ENCODE data around the gene GPRC5C. TPM values are rescaled to one million over a fixed set of nuclear protein-coding genes. Genes with fewer than 3 reads are reported as not detected.

Gene GPRC5C
- total and polyA plus RNA-seq, 2 donors (not counting 1 experiment from before 2014, with no cell fraction given): 0.66 to 1.1 TPM

- Histone ChIP-seq H2AFZ (ENCODE audit: insufficient read depth, low read depth, low read length, poor library complexity, severe bottlenecking) (no peak overlapping the region), H3K27me3 (replicated peaks in 1 of 4; ENCODE audit: control extremely low read depth in 1 of 4, control insufficient read depth in 3 of 4, insufficient read depth in 4 of 4, low read length in 3 of 4) (peaks cover 0 to 27% (median 8%) of the 10 kb centered on the region in 4 experiments), H3K4me2 (replicated peaks; ENCODE audit: low read depth, low read length, poor library complexity, severe bottlenecking) (no peak overlapping the region), H3K4me1 (ENCODE audit: control insufficient read depth in 2 of 2, insufficient read depth in 2 of 2, low read length in 2 of 2) (peaks cover 11 to 15% of the 10 kb centered on the region in 2 donors), H3K27ac (ENCODE audit: low read length in 2 of 2) (no peak overlapping the region), H3K9ac (ENCODE audit: low read length) (no peak overlapping the region), H3K79me2 (ENCODE audit: control insufficient read depth, insufficient read depth, low read length) (no peaks in the 10 kb centered on the region), H3K4me3 (ENCODE audit: control extremely low read depth in 1 of 5, extremely low read depth in 1 of 5, insufficient read depth in 1 of 5, low read depth in 2 of 5, low read length in 4 of 5) (no peak overlapping the region), H3K9me3 (ENCODE audit: control extremely low read depth in 1 of 3, control insufficient read depth in 2 of 3, insufficient read depth in 1 of 3, low read length in 2 of 3) (peaks cover 0 to 8% (median 0%) of the 10 kb centered on the region in 3 donors), H4K20me1 (ENCODE audit: control insufficient read depth, insufficient read depth, low read length, poor library complexity, severe bottlenecking) (no peaks in the 10 kb centered on the region), H3K36me3 (replicated peaks in 1 of 2; ENCODE audit: control extremely low read depth in 1 of 2, control insufficient read depth in 1 of 2, extremely low read depth in 1 of 2, insufficient read depth in 2 of 2, low read length in 1 of 2) (no peaks in the 10 kb centered on the region)
- ChIA-PET CTCF (interaction anchor here (0.7 to 1.3 kb wide), 2 partner anchors 72 to 88 kb away, joined by 3 to 4 read pairs; no protein-coding TSS in a partner anchor), POLR2A (no interaction called here)
- Mint-ChIP-seq H3K4me1 (peaks cover 4% of the 10 kb centered on the region), H3K27ac (no peak overlapping the region), H3K27me3 (peaks cover 33% of the 10 kb centered on the region), H3K4me3 (no peak overlapping the region), H3K9me3 (ENCODE audit: insufficient read depth) (no peaks in the 10 kb centered on the region)
- no peak for TF ChIP-seq EZH2 (IDR thresholded peaks at IDR 0.05; ENCODE audit: borderline replicate concordance, insufficient read depth, low read depth, low read length, poor library complexity, severe bottlenecking)
- TF ChIP-seq CTCF (IDR thresholded peaks at IDR 0.05): no peak
- WGBS (ENCODE audit: insufficient coverage): 86% methylated on average over 3 of the region's 6 CpGs
- intact Hi-C loops (cut with micrococcal nuclease): no loop called here
- no peak for ATAC-seq (ENCODE audit: low read depth)
- no peak for DNase-seq
These were observed 19.7 kb downstream of the GPRC5C start for GRCh38 chr17:74451557-74451956.

- WGBS (ENCODE audit: insufficient coverage): 59% methylated on average over 13 of the region's 16 CpGs
- Histone ChIP-seq H4K20me1 (ENCODE audit: control insufficient read depth, insufficient read depth, low read length, poor library complexity, severe bottlenecking) (no peaks in the 10 kb centered on the region), H3K9me3 (ENCODE audit: control extremely low read depth in 1 of 3, control insufficient read depth in 2 of 3, insufficient read depth in 1 of 3, low read length in 2 of 3) (peaks cover 0 to 8% (median 0%) of the 10 kb centered on the region in 3 donors), H3K4me2 (replicated peaks; ENCODE audit: low read depth, low read length, poor library complexity, severe bottlenecking) (no peak overlapping the region), H3K4me1 (ENCODE audit: control insufficient read depth in 2 of 2, insufficient read depth in 2 of 2, low read length in 2 of 2) (peaks cover 11 to 15% of the 10 kb centered on the region in 2 donors), H3K9ac (ENCODE audit: low read length) (no peak overlapping the region), H3K4me3 (ENCODE audit: control extremely low read depth in 1 of 5, extremely low read depth in 1 of 5, insufficient read depth in 1 of 5, low read depth in 2 of 5, low read length in 4 of 5) (no peak overlapping the region), H3K36me3 (replicated peaks in 1 of 2; ENCODE audit: control extremely low read depth in 1 of 2, control insufficient read depth in 1 of 2, extremely low read depth in 1 of 2, insufficient read depth in 2 of 2, low read length in 1 of 2) (no peaks in the 10 kb centered on the region), H3K27me3 (replicated peaks in 1 of 4; ENCODE audit: control extremely low read depth in 1 of 4, control insufficient read depth in 3 of 4, insufficient read depth in 4 of 4, low read length in 3 of 4) (peaks cover 0 to 28% (median 8%) of the 10 kb centered on the region in 4 experiments), H3K79me2 (ENCODE audit: control insufficient read depth, insufficient read depth, low read length) (no peaks in the 10 kb centered on the region), H2AFZ (ENCODE audit: insufficient read depth, low read depth, low read length, poor library complexity, severe bottlenecking) (no peak overlapping the region), H3K27ac (ENCODE audit: low read length in 2 of 2) (no peak overlapping the region)
- no peak for TF ChIP-seq CTCF (IDR thresholded peaks at IDR 0.05)
- no peak for TF ChIP-seq EZH2 (IDR thresholded peaks at IDR 0.05; ENCODE audit: borderline replicate concordance, insufficient read depth, low read depth, low read length, poor library complexity, severe bottlenecking)
- POLR2A ChIA-PET: no interaction called here
- intact Hi-C loops (cut with micrococcal nuclease): no loop called here
- peaks cover 4% of the 10 kb centered on the region for H3K4me1 Mint-ChIP-seq
- peak overlapping the region; percentile 45 for H3K4me3 Mint-ChIP-seq
- ATAC-seq (ENCODE audit: low read depth) (no peak), DNase-seq (no peak)
- H3K27me3 Mint-ChIP-seq: peaks cover 30% of the 10 kb centered on the region
- no peak overlapping the region for H3K27ac Mint-ChIP-seq
- H3K9me3 Mint-ChIP-seq (ENCODE audit: insufficient read depth): no peaks in the 10 kb centered on the region
- CTCF ChIA-PET: interaction anchor here (0.7 to 2.3 kb wide), 3 partner anchors 8 to 88 kb away, joined by 3 to 13 read pairs (median 13); partner anchors contain the start of gene GPR142
These were observed 20.3 kb downstream of the GPRC5C start for GRCh38 chr17:74452033-74452840.

Data from B cell (primary cell).